ENCODE results near the gene CALN1. TPM values are rescaled to one million over a fixed set of nuclear protein-coding genes. Genes with fewer than 3 reads are reported as not detected.

Gene CALN1
- total RNA-seq, 1 experiment from 2014 or later: 0.05 TPM

DNA sequence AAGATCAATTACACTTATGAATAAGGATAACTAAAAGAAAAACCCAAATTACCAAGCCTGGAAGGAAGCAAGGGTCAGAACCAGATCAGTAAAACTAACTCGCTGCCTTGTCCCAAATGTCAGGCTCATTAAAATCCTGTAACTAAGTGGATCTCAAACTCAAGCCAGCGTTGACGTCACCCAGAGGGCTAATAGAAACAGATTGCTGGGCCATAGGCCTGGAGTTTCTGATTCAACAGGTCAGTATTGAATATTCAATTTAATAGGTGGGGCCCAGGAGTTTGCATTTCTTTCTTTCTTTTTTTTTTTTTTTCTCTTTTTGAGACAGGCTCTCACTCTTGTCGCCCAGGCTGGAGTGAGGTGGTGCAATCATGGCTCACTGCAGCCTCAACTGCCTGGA lies 397.0 kb downstream of the CALN1 start:
- ChIA-PET CTCF (no interaction called here), POLR2A (no interaction called here)
- ATAC-seq: no peak
- no peak overlapping the region for H3K4me3 ChIP-seq (ENCODE audit: low read depth in 2 of 2, low read length in 2 of 2)
- BruUV-seq (replicated peaks): no TSS peak
- H3K9me3 ChIP-seq (ENCODE audit: control insufficient read depth, insufficient read depth, low read depth, low read length): no peaks in the 10 kb centered on the region
- in situ Hi-C loops (cut with HindIII; ENCODE audit: low pct_unique_long_range_greater_than_20kb, low sequenced_read_pairs) (no loop called here), intact Hi-C loops (cut with micrococcal nuclease; ENCODE audit: unreplicated experiment) (no loop called here)
- no peak for DNase-seq (ENCODE audit: low read depth, low spot score)
- no peak for TF ChIP-seq TCF7L2 (IDR thresholded peaks at IDR 0.05; ENCODE audit: low read depth, low read length)
- TF ChIP-seq, protein P1, sequence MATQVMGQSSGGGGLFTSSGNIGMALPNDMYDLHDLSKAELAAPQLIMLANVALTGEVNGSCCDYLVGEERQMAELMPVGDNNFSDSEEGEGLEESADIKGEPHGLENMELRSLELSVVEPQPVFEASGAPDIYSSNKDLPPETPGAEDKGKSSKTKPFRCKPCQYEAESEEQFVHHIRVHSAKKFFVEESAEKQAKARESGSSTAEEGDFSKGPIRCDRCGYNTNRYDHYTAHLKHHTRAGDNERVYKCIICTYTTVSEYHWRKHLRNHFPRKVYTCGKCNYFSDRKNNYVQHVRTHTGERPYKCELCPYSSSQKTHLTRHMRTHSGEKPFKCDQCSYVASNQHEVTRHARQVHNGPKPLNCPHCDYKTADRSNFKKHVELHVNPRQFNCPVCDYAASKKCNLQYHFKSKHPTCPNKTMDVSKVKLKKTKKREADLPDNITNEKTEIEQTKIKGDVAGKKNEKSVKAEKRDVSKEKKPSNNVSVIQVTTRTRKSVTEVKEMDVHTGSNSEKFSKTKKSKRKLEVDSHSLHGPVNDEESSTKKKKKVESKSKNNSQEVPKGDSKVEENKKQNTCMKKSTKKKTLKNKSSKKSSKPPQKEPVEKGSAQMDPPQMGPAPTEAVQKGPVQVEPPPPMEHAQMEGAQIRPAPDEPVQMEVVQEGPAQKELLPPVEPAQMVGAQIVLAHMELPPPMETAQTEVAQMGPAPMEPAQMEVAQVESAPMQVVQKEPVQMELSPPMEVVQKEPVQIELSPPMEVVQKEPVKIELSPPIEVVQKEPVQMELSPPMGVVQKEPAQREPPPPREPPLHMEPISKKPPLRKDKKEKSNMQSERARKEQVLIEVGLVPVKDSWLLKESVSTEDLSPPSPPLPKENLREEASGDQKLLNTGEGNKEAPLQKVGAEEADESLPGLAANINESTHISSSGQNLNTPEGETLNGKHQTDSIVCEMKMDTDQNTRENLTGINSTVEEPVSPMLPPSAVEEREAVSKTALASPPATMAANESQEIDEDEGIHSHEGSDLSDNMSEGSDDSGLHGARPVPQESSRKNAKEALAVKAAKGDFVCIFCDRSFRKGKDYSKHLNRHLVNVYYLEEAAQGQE (IDR thresholded peaks at IDR 0.05; ENCODE audit: insufficient read depth in 1 of 2, low read depth in 2 of 2, low read length in 1 of 2): no peak
- no peak for TF ChIP-seq SIN3A (IDR thresholded peaks at IDR 0.05; ENCODE audit: borderline replicate concordance, insufficient read depth, low read depth, low read length)
- no peak for TF ChIP-seq CTCF (IDR thresholded peaks at IDR 0.05)
- TF ChIP-seq POLR2AphosphoS5 (IDR thresholded peaks at IDR 0.05; ENCODE audit: low read depth, low read length): no peak
- H3K27ac ChIP-seq (ENCODE audit: low read length): no peak overlapping the region
- H3K36me3 ChIP-seq (ENCODE audit: control insufficient read depth, insufficient read depth, low read length): no peaks in the 10 kb centered on the region
- H3K4me1 ChIP-seq (ENCODE audit: control insufficient read depth, insufficient read depth, low read length): no peaks in the 10 kb centered on the region
- no peaks in the 10 kb centered on the region for H3K27me3 ChIP-seq (ENCODE audit: control insufficient read depth, insufficient read depth, low read length)

DNA sequence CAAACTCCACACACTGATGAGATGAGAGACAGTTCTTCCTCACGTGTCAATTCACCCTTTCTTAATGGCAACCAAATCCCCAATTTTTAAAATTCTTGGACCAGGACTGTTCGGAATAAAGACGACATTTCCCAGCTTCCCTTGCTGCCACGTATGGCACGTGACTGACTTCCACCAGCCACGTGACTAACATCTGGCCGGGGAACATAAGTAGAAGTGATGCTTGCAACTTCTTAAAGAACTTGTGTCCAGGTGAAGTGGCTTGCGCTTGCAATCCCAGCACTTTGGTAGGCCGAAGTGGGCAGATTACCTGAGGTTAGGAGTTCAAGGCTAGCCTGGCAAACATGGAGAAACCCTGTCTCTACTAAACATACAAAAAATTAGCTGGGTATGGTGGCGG lies 405.1 kb downstream of the CALN1 start:
- in situ Hi-C loops (cut with HindIII; ENCODE audit: low pct_unique_long_range_greater_than_20kb, low sequenced_read_pairs) (no loop called here), intact Hi-C loops (cut with micrococcal nuclease; ENCODE audit: unreplicated experiment) (no loop called here)
- CTCF ChIA-PET: no interaction called here
- BruUV-seq (replicated peaks): no TSS peak
- H3K27ac ChIP-seq (ENCODE audit: low read length): no peak overlapping the region
- no peak for ATAC-seq
- DNase-seq (ENCODE audit: low read depth, low spot score): no peak
- no peaks in the 10 kb centered on the region for H3K4me1 ChIP-seq (ENCODE audit: control insufficient read depth, insufficient read depth, low read length)
- H3K36me3 ChIP-seq (ENCODE audit: control insufficient read depth, insufficient read depth, low read length): no peaks in the 10 kb centered on the region
- no peak overlapping the region for H3K4me3 ChIP-seq (ENCODE audit: low read depth in 2 of 2, low read length in 2 of 2)
- POLR2A ChIA-PET: no interaction called here
- no peaks in the 10 kb centered on the region for H3K9me3 ChIP-seq (ENCODE audit: control insufficient read depth, insufficient read depth, low read depth, low read length)
- H3K27me3 ChIP-seq (ENCODE audit: control insufficient read depth, insufficient read depth, low read length): no peaks in the 10 kb centered on the region
- no peak for TF ChIP-seq SIN3A (IDR thresholded peaks at IDR 0.05; ENCODE audit: borderline replicate concordance, insufficient read depth, low read depth, low read length)
- no peak for TF ChIP-seq TCF7L2 (IDR thresholded peaks at IDR 0.05; ENCODE audit: low read depth, low read length)
- no peak for TF ChIP-seq POLR2AphosphoS5 (IDR thresholded peaks at IDR 0.05; ENCODE audit: low read depth, low read length)
- TF ChIP-seq, protein P1 (IDR thresholded peaks at IDR 0.05; ENCODE audit: insufficient read depth in 1 of 2, low read depth in 2 of 2, low read length in 1 of 2): no peak
- TF ChIP-seq CTCF (IDR thresholded peaks at IDR 0.05): no peak

All from Panc1 (cell line).